HepG2 (cell line): Measurements from ENCODE around the gene SUSD2. TPM values are rescaled to one million over a fixed set of nuclear protein-coding genes. Genes with fewer than 3 reads are reported as not detected.
A peak's percentile ranks its signal among the peaks of the same experiment; 100 is the strongest.

Experiments used
- ATF3 ChIP-seq: sonication (generic); formaldehyde crosslinking; IDR thresholded peaks from 2 replicates; pipeline ENCODE4 v1.4.0; 2020; ENCODE audit warnings: missing genetic modification reagents
- CENPBD1 ChIP-seq: sonication (generic); formaldehyde crosslinking; IDR thresholded peaks from 2 replicates; pipeline ENCODE4 v1.8.0; 2022; ENCODE audit warnings: missing genetic modification reagents, low read depth, mild to moderate bottlenecking, borderline replicate concordance
- DPF2 ChIP-seq: sonication (generic); formaldehyde crosslinking; IDR thresholded peaks from 2 replicates; pipeline ENCODE4 v1.4.0; 2020; ENCODE audit warnings: mild to moderate bottlenecking, low read depth, missing genetic modification reagents, borderline replicate concordance
- ETV5 ChIP-seq: IDR thresholded peaks from 2 replicates; pipeline ENCODE4 v1.6.1; 2018; ENCODE audit warnings: missing biosample characterization, missing genetic modification reagents, inconsistent platforms, borderline replicate concordance
- FOXO4 ChIP-seq: sonication (generic); formaldehyde crosslinking; conservative IDR thresholded peaks from 2 replicates; pipeline ENCODE4 v1.8.1; 2023; ENCODE audit warnings: missing genetic modification reagents
- FOXP4 ChIP-seq: sonication (generic); formaldehyde crosslinking; IDR thresholded peaks from 2 replicates; pipeline ENCODE4 v1.4.0; 2020; ENCODE audit warnings: missing genetic modification reagents
- GTF3A ChIP-seq: sonication (generic); formaldehyde crosslinking; conservative IDR thresholded peaks from 2 replicates; pipeline ENCODE4 v1.4.0; 2020; ENCODE audit warnings: mild to moderate bottlenecking, missing genetic modification reagents
- IRF2 ChIP-seq: IDR thresholded peaks from 2 replicates; pipeline ENCODE4 v1.6.1; 2018; ENCODE audit warnings: missing genetic modification reagents, missing compliant biosample characterization
- JUNB ChIP-seq: sonication (generic); formaldehyde crosslinking; IDR thresholded peaks from 2 replicates; pipeline ENCODE4 v1.8.0; 2022; ENCODE audit warnings: missing genetic modification reagents, mild to moderate bottlenecking, borderline replicate concordance
- KLF12 ChIP-seq: sonication (generic); formaldehyde crosslinking; IDR thresholded peaks from 2 replicates; pipeline ENCODE4 v1.4.0; 2020; ENCODE audit warnings: missing genetic modification reagents, borderline replicate concordance
- KLF15 ChIP-seq: sonication (generic); formaldehyde crosslinking; IDR thresholded peaks from 2 replicates; pipeline ENCODE4 v1.8.1; 2023; ENCODE audit warnings: borderline replicate concordance, mild to moderate bottlenecking, inconsistent platforms, missing genetic modification reagents, mixed read lengths
- MXD1 ChIP-seq: sonication (generic); formaldehyde crosslinking; IDR thresholded peaks from 2 replicates; pipeline ENCODE4 v1.4.0; 2020; ENCODE audit warnings: mild to moderate bottlenecking, missing genetic modification reagents
- NAIF1 ChIP-seq: sonication (generic); formaldehyde crosslinking; IDR thresholded peaks from 2 replicates; pipeline ENCODE4 v1.5.0; 2020; ENCODE audit warnings: mild to moderate bottlenecking, missing genetic modification reagents, borderline replicate concordance
- NR2F6 ChIP-seq, 2 experiments: IDR thresholded peaks; 2 replicates each; pipeline ENCODE4 v1.6.1; 2016; ENCODE audit warnings: antibody characterized with exemption in 1 of 2, mild to moderate bottlenecking in 1 of 2
- SETDB1 ChIP-seq: sonication (generic); formaldehyde crosslinking; IDR thresholded peaks from 2 replicates; pipeline ENCODE4 v1.5.1; 2020; ENCODE audit warnings: missing genetic modification reagents, mild to moderate bottlenecking, borderline replicate concordance
- STAT5B ChIP-seq: sonication (generic); formaldehyde crosslinking; IDR thresholded peaks from 2 replicates; pipeline ENCODE4 v1.4.0; 2020; ENCODE audit warnings: missing genetic modification reagents
- TEF ChIP-seq: sonication (generic); formaldehyde crosslinking; IDR thresholded peaks from 2 replicates; pipeline ENCODE4 v1.5.0; 2020; ENCODE audit warnings: missing genetic modification reagents
- YEATS4 ChIP-seq: sonication (generic); formaldehyde crosslinking; IDR thresholded peaks from 2 replicates; pipeline ENCODE4 v1.4.0; 2020; ENCODE audit warnings: missing genetic modification reagents, borderline replicate concordance
- ZFP82 ChIP-seq: sonication (generic); formaldehyde crosslinking; IDR thresholded peaks from 2 replicates; pipeline ENCODE4 v1.5.1; 2020; ENCODE audit warnings: mild to moderate bottlenecking, missing genetic modification reagents, borderline replicate concordance
- ZMAT5 ChIP-seq: sonication (generic); formaldehyde crosslinking; IDR thresholded peaks from 2 replicates; pipeline ENCODE4 v1.5.0; 2020; ENCODE audit warnings: mild to moderate bottlenecking, low read depth, missing genetic modification reagents, borderline replicate concordance
- ZNF33A ChIP-seq: sonication (generic); formaldehyde crosslinking; IDR thresholded peaks from 2 replicates; pipeline ENCODE4 v1.5.1; 2020; ENCODE audit warnings: missing genetic modification reagents, mild to moderate bottlenecking, moderate library complexity, borderline replicate concordance
- ZNF367 ChIP-seq: sonication (generic); formaldehyde crosslinking; IDR thresholded peaks from 2 replicates; pipeline ENCODE4 v1.4.0; 2020; ENCODE audit warnings: missing genetic modification reagents, borderline replicate concordance
- ZNF550 ChIP-seq: sonication (generic); formaldehyde crosslinking; IDR thresholded peaks from 2 replicates; pipeline ENCODE4 v1.4.0; 2020; ENCODE audit warnings: mild to moderate bottlenecking, missing genetic modification reagents, borderline replicate concordance
- polyA plus RNA-seq, 8 experiments: library from polyadenylated mRNA; depleted of rRNA in 3 of 8; stranded (reverse) in 7 of 8; unstranded in 1 of 8; fragments of >200 nt; fragmentation: Illumina TruSeq in 4 of 8; extraction: Trizol in 4 of 8; gene quantifications; 2 replicates each; pipeline versions ENCODE4 v1.2.1 to v1.2.3, GENCODE V29; 2011 to 2016; ENCODE audit warnings: low read depth in 4 of 8, missing spikeins in 1 of 8, mixed read lengths in 1 of 8; ENCODE audit not compliant: insufficient read depth in 1 of 8
- total RNA-seq, 5 experiments: library from RNA; depleted of rRNA; stranded (reverse); fragments of >200 nt; fragmentation: Illumina TruSeq; extraction: Trizol; gene quantifications; 2 replicates each; pipeline ENCODE4 v1.2.3, GENCODE V29; 2016; ENCODE audit warnings: low read depth in 1 of 5

SUSD2 gene
- total and polyA plus RNA-seq, 2 of the 13 experiments (the other 11 are each of a cell fraction or from before 2014, with no cell fraction given) = 2.1 to 11.0 TPM

- TF ChIP-seq FOXO4 (no peak), NR2F6 (IDR thresholded peaks at IDR 0.05) (peak; percentile 49; the same call in 1 of the 2 replicates), NR2F6 (CRISPR knock-in tag; IDR thresholded peaks at IDR 0.05) (peak; percentile 54; the same call in 1 of the 2 replicates), ATF3 (peak; percentile 69; the same call in 1 of the 2 replicates), ZNF367 (CRISPR knock-in tag) (no peak), MXD1 (no peak), ZNF33A (CRISPR knock-in tag) (peak; percentile 38; the same call in 1 of the 2 replicates), NAIF1 (CRISPR knock-in tag) (no peak), IRF2 (CRISPR knock-in tag) (no peak; the same call in 1 of the 2 replicates), YEATS4 (CRISPR knock-in tag) (0 out of 2 replicates have a peak, but pooled peaks have one; percentile 22), GTF3A (CRISPR knock-in tag) (no peak), ETV5 (CRISPR knock-in tag) (peak; percentile 96), DPF2 (CRISPR knock-in tag) (peak; percentile 79), JUNB (CRISPR knock-in tag) (peak; percentile 82), SETDB1 (CRISPR knock-in tag) (no peak), TEF (CRISPR knock-in tag) (no peak), KLF12 (CRISPR knock-in tag) (no peak), FOXP4 (peak; percentile 75), STAT5B (CRISPR knock-in tag) (no peak), ZMAT5 (CRISPR knock-in tag) (no peak), KLF15 (CRISPR knock-in tag) (no peak), ZNF550 (CRISPR knock-in tag) (no peak), ZFP82 (CRISPR knock-in tag) (no peak), CENPBD1 (no peak)
These were observed 26.9 kb downstream of the SUSD2 start (continued) for GRCh38 chr22:24208012-24208749.
